DOHH2 (cell line): ENCODE measurements around the gene ZBTB33.
A peak's percentile ranks its signal among the peaks of the same experiment; 100 is the strongest.

Experiments
- H3F3A ChIP-seq: fragments of 200-600 bp; sonication (generic), shearing (Covaris generic); 2 replicates; pipeline ENCODE4 v1.6.0; 2016; ENCODE audit warnings: antibody characterized with exemption, mild to moderate bottlenecking; ENCODE audit not compliant: control insufficient read depth, insufficient read depth
- H3K27ac ChIP-seq: fragments of 200-600 bp; sonication (generic); 2 replicates; pipeline ENCODE4 v1.5.1; 2014; ENCODE audit warnings: low read depth, mild to moderate bottlenecking, low read length, moderate library complexity
- H3K27me3 ChIP-seq: fragments of 200-600 bp; sonication (generic); 2 replicates; pipeline ENCODE4 v1.6.1; 2014; ENCODE audit warnings: mild to moderate bottlenecking, low read length, mixed read lengths; ENCODE audit not compliant: control insufficient read depth
- H3K36me3 ChIP-seq: fragments of 200-600 bp; sonication (generic); 2 replicates; pipeline ENCODE4 v1.6.1; 2014; ENCODE audit warnings: mild to moderate bottlenecking, low read length, moderate library complexity, mixed read lengths; ENCODE audit not compliant: control insufficient read depth
- H3K4me1 ChIP-seq: fragments of 200-600 bp; sonication (generic); 2 replicates; pipeline ENCODE4 v1.6.1; 2014; ENCODE audit warnings: mild to moderate bottlenecking, low read length, mixed read lengths; ENCODE audit not compliant: control insufficient read depth
- H3K4me2 ChIP-seq: fragments of 200-600 bp; sonication (generic); 2 replicates; pipeline ENCODE4 v1.6.0; 2014; ENCODE audit warnings: mild to moderate bottlenecking, low read length, moderate library complexity
- H3K4me3 ChIP-seq: fragments of 200-600 bp; sonication (generic); 2 replicates; pipeline ENCODE4 v1.5.1; 2014; ENCODE audit warnings: mild to moderate bottlenecking, low read length, mixed read lengths
- H3K79me2 ChIP-seq: fragments of 200-600 bp; sonication (generic); 2 replicates; pipeline ENCODE4 v1.6.1; 2014; ENCODE audit warnings: mild to moderate bottlenecking, low read length, mixed read lengths; ENCODE audit not compliant: control insufficient read depth
- H3K9me2 ChIP-seq: fragments of 200-600 bp; sonication (generic); replicated peaks from 2 replicates; pipeline ENCODE4 v1.6.1; 2014; ENCODE audit warnings: mild to moderate bottlenecking, low read length, mixed read lengths; ENCODE audit not compliant: control insufficient read depth
- H3K9me3 ChIP-seq: fragments of 200-600 bp; sonication (generic); 2 replicates; pipeline ENCODE4 v1.6.1; 2014; ENCODE audit warnings: antibody characterized with exemption, low read length, mixed read lengths; ENCODE audit not compliant: control insufficient read depth, insufficient read depth
- H4K20me1 ChIP-seq: fragments of 200-600 bp; sonication (generic); 2 replicates; pipeline ENCODE4 v1.6.0; 2014; ENCODE audit warnings: low read depth, mild to moderate bottlenecking, antibody characterized with exemption, low read length, moderate library complexity; ENCODE audit not compliant: control insufficient read depth, insufficient read depth
- CTCF ChIP-seq: fragments of 200-600 bp; sonication (generic); IDR thresholded peaks from one replicate; pipeline ENCODE4 v1.5.1; 2014; ENCODE audit warnings: antibody characterized with exemption, mild to moderate bottlenecking, low read depth, low read length; ENCODE audit not compliant: poor library complexity, severe bottlenecking
- EZH2phosphoT487 ChIP-seq: fragments of 200-600 bp; sonication (generic); IDR thresholded peaks from 2 replicates; pipeline ENCODE4 v1.6.1; 2017; ENCODE audit warnings: borderline replicate concordance, mild to moderate bottlenecking, antibody characterized with exemption, low read length, moderate library complexity, mixed read lengths

Gene ZBTB33

GRCh38 chrX:120250522-120251271, at the start of gene ZBTB33:
Gene ZBTB33, plus strand, starts transcription at chrX:120250812. Its CDS starts 2,604 bp downstream, at chrX:120253416.
- Histone ChIP-seq H3K4me2 (peak within 1 kb of the TSS; percentile 80), H3K4me1 (peaks cover 7% of the 10 kb centered on the region), H3K79me2 (peaks cover 31% of the 10 kb centered on the region), H3K27ac (peak within 1 kb of the TSS; percentile 77), H3F3A (no peaks in the 10 kb centered on the region), H3K36me3 (peaks cover 31% of the 10 kb centered on the region), H3K9me3 (no peaks in the 10 kb centered on the region), H3K9me2 (no peaks in the 10 kb centered on the region), H3K4me3 (peak within 1 kb of the TSS; percentile 93), H3K27me3 (no peaks in the 10 kb centered on the region), H4K20me1 (no peaks in the 10 kb centered on the region)
- no peak for TF ChIP-seq EZH2phosphoT487
- peak; percentile 60 for TF ChIP-seq CTCF

GRCh38 chrX:120200851-120201250, 49.8 kb upstream of the ZBTB33 start:
- Histone ChIP-seq H3K27ac (no peak overlapping the region), H3K79me2 (no peaks in the 10 kb centered on the region), H3K9me3 (no peaks in the 10 kb centered on the region), H4K20me1 (no peaks in the 10 kb centered on the region), H3K27me3 (no peaks in the 10 kb centered on the region), H3K4me3 (no peak overlapping the region), H3K36me3 (no peaks in the 10 kb centered on the region), H3K4me2 (no peak overlapping the region), H3K9me2 (no peaks in the 10 kb centered on the region), H3F3A (no peaks in the 10 kb centered on the region), H3K4me1 (no peaks in the 10 kb centered on the region)
- TF ChIP-seq EZH2phosphoT487 (no peak), CTCF (no peak)

GRCh38 chrX:120205816-120206753, 44.5 kb upstream of the ZBTB33 start:
- Histone ChIP-seq H3K36me3 (no peaks in the 10 kb centered on the region), H3K9me2 (no peaks in the 10 kb centered on the region), H3K9me3 (no peaks in the 10 kb centered on the region), H3K4me1 (no peaks in the 10 kb centered on the region), H3K79me2 (no peaks in the 10 kb centered on the region), H3K4me2 (no peak overlapping the region), H3K4me3 (no peak overlapping the region), H3K27me3 (no peaks in the 10 kb centered on the region), H4K20me1 (no peaks in the 10 kb centered on the region), H3K27ac (no peak overlapping the region), H3F3A (no peaks in the 10 kb centered on the region)
- TF ChIP-seq EZH2phosphoT487, result no peak
- no peak for TF ChIP-seq CTCF
